H1 (cell line): Measurements from ENCODE around the gene ZNF407. TPM values are rescaled to one million over a fixed set of nuclear protein-coding genes. Genes with fewer than 3 reads are reported as not detected.

Source experiments
- CTCF ChIA-PET: fragments of 300-600 bp; sonication (Branson Sonifier 250); formaldehyde crosslinking; loops from one replicate; lab custom pipeline; 2021; ENCODE audit not compliant: partially characterized antibody; lab: Charles Lee
- POLR2A ChIA-PET: fragments of 300-600 bp; sonication (Branson Sonifier 250); formaldehyde crosslinking; loops from one replicate; lab custom pipeline; 2021; ENCODE audit warnings: inconsistent platforms; ENCODE audit not compliant: partially characterized antibody; lab: Charles Lee
- DNase-seq, 2 experiments: peaks; one replicate each; pipeline versions ENCODE4 v3.0.0 to v3.0.0-alpha.2; 2010 to 2022; ENCODE audit warnings: low spot score in 2 of 2, low read depth in 1 of 2, mixed read lengths in 1 of 2
- FAIRE-seq: peaks from 2 replicates; lab custom pipeline; 2011; peaks lifted over from hg19 to GRCh38; lab: Jason Lieb, UNC
- H2AFZ ChIP-seq: 2 replicates; pipeline ENCODE4 v1.8.1; 2012; ENCODE audit warnings: low read length, inconsistent platforms
- H2AK5ac ChIP-seq: 2 replicates; pipeline ENCODE4 v1.6.1; 2013; ENCODE audit warnings: low read depth, low read length
- H2BK120ac ChIP-seq: replicated peaks from 2 replicates; pipeline ENCODE3; 2013; ENCODE audit warnings: low read depth, low read length, inconsistent platforms
- H2BK12ac ChIP-seq: 2 replicates; pipeline ENCODE4 v1.6.1; 2013; ENCODE audit warnings: low read depth, low read length
- H2BK15ac ChIP-seq: 2 replicates; pipeline ENCODE4 v1.6.1; 2013; ENCODE audit warnings: low read length
- H2BK20ac ChIP-seq: 2 replicates; pipeline ENCODE4 v1.6.1; 2013; ENCODE audit warnings: low read length
- H2BK5ac ChIP-seq: 2 replicates; pipeline ENCODE4 v1.6.1; 2013; ENCODE audit warnings: low read depth, low read length
- H3K14ac ChIP-seq: 2 replicates; pipeline ENCODE4 v1.6.1; 2013; ENCODE audit warnings: inconsistent platforms; ENCODE audit not compliant: insufficient read length
- H3K18ac ChIP-seq: 2 replicates; pipeline ENCODE4 v1.6.1; 2013; ENCODE audit warnings: low read length; ENCODE audit errors: extremely low read depth
- H3K23ac ChIP-seq: 2 replicates; pipeline ENCODE4 v1.6.1; 2013; ENCODE audit warnings: inconsistent platforms; ENCODE audit not compliant: insufficient read length
- H3K23me2 ChIP-seq: 2 replicates; pipeline ENCODE4 v1.6.1; 2013; ENCODE audit warnings: low read depth, low read length
- H3K27ac ChIP-seq: 2 replicates; pipeline ENCODE4 v1.6.1; 2011; ENCODE audit warnings: low read depth, low read length, inconsistent platforms
- H3K27me3 ChIP-seq, 4 experiments: replicated peaks in 1 of 4; 1 replicate in 1 of 4; 2 replicates in 3 of 4; pipeline versions ENCODE4 v1.6.1 to v1.8.1; 2011 to 2013; ENCODE audit warnings: low read length in 3 of 4, mild to moderate bottlenecking in 3 of 4, inconsistent platforms in 2 of 4, mixed read lengths in 2 of 4, moderate library complexity in 1 of 4; ENCODE audit not compliant: control insufficient read depth in 3 of 4, insufficient read depth in 3 of 4; ENCODE audit errors: extremely low read depth in 1 of 4
- H3K36me3 ChIP-seq, 4 experiments: 2 replicates each; pipeline versions ENCODE4 v1.6.1 to v1.8.1; 2011 to 2013; ENCODE audit warnings: mild to moderate bottlenecking in 4 of 4, low read length in 3 of 4, moderate library complexity in 2 of 4, control low read depth in 1 of 4, inconsistent platforms in 1 of 4; ENCODE audit not compliant: insufficient read depth in 4 of 4, control insufficient read depth in 2 of 4
- H3K4ac ChIP-seq: replicated peaks from 2 replicates; pipeline ENCODE3; 2013; ENCODE audit warnings: low read length, low read depth, mixed read lengths, inconsistent platforms; ENCODE audit not compliant: insufficient read length
- H3K4me1 ChIP-seq, 4 experiments: replicated peaks in 1 of 4; 1 replicate in 1 of 4; 2 replicates in 3 of 4; pipeline versions ENCODE4 v1.6.1 to v1.8.1; 2011 to 2013; ENCODE audit warnings: low read length in 3 of 4, inconsistent platforms in 2 of 4, mixed read lengths in 1 of 4; ENCODE audit not compliant: insufficient read depth in 4 of 4, control insufficient read depth in 3 of 4
- H3K4me2 ChIP-seq, 2 experiments: 2 replicates each; pipeline versions ENCODE4 v1.6.1 to v1.8.1; 2011 to 2013; ENCODE audit warnings: low read depth in 2 of 2, low read length in 2 of 2, control low read depth in 1 of 2, inconsistent platforms in 1 of 2, mild to moderate bottlenecking in 1 of 2; ENCODE audit not compliant: insufficient read depth in 1 of 2
- H3K4me3 ChIP-seq, 4 experiments: fragments of 200-600, 300-600 bp in 1 of 4; sonication (generic), shearing (Covaris generic), sonication (Bioruptor Twin) in 1 of 4; 2 replicates each; pipeline versions ENCODE4 v1.5.1 to v1.8.1; 2011 to 2016; ENCODE audit warnings: low read length in 4 of 4, low read depth in 3 of 4, control low read depth in 2 of 4, inconsistent platforms in 2 of 4, mild to moderate bottlenecking in 2 of 4, mixed read lengths in 1 of 4, moderate library complexity in 1 of 4; ENCODE audit not compliant: insufficient read depth in 2 of 4; ENCODE audit errors: extremely low read depth in 1 of 4
- H3K56ac ChIP-seq: replicated peaks from 2 replicates; pipeline ENCODE3; 2013; ENCODE audit warnings: low read depth, mild to moderate bottlenecking, mixed read lengths, low read length, inconsistent platforms; ENCODE audit not compliant: insufficient read length
- H3K79me1 ChIP-seq: 2 replicates; pipeline ENCODE4 v1.6.1; 2013; ENCODE audit warnings: low read depth, low read length, control low read depth
- H3K79me2 ChIP-seq, 2 experiments: 2 replicates each; pipeline versions ENCODE4 v1.6.1 to v1.8.1; 2012 to 2013; ENCODE audit warnings: low read length in 2 of 2, mild to moderate bottlenecking in 2 of 2, inconsistent platforms in 1 of 2; ENCODE audit not compliant: insufficient read depth in 2 of 2, control insufficient read depth in 1 of 2
- H3K9ac ChIP-seq, 4 experiments: replicated peaks in 1 of 4; 1 replicate in 1 of 4; 2 replicates in 3 of 4; pipeline versions ENCODE4 v1.6.1 to v1.8.1; 2011 to 2013; ENCODE audit warnings: low read depth in 3 of 4, low read length in 3 of 4, control low read depth in 2 of 4, mild to moderate bottlenecking in 2 of 4, moderate library complexity in 2 of 4, inconsistent platforms in 1 of 4; ENCODE audit errors: extremely low read depth in 1 of 4
- H3K9me3 ChIP-seq, 2 experiments: 2 replicates each; pipeline versions ENCODE4 v1.6.1 to v1.8.1; 2012 to 2013; ENCODE audit warnings: mild to moderate bottlenecking in 2 of 2, moderate library complexity in 2 of 2, control low read depth in 1 of 2, inconsistent platforms in 1 of 2, low read depth in 1 of 2, low read length in 1 of 2, mixed read lengths in 1 of 2; ENCODE audit not compliant: insufficient read depth in 2 of 2
- H4K20me1 ChIP-seq, 2 experiments: replicated peaks in 1 of 2; 2 replicates each; pipeline versions ENCODE3 to v1.8.1; 2011 to 2013; ENCODE audit warnings: inconsistent platforms in 2 of 2, low read length in 2 of 2, mild to moderate bottlenecking in 1 of 2; ENCODE audit not compliant: insufficient read depth in 2 of 2, control insufficient read depth in 1 of 2
- H4K5ac ChIP-seq: 2 replicates; pipeline ENCODE4 v1.6.1; 2013; ENCODE audit warnings: low read length, low read depth, mixed read lengths, inconsistent platforms; ENCODE audit not compliant: insufficient read length
- H4K8ac ChIP-seq: 2 replicates; pipeline ENCODE4 v1.8.0; 2013; ENCODE audit warnings: mild to moderate bottlenecking, moderate library complexity, low read length, inconsistent platforms; ENCODE audit not compliant: insufficient read depth; ENCODE audit errors: extremely low read depth
- H4K91ac ChIP-seq: replicated peaks from 2 replicates; pipeline ENCODE3; 2013; ENCODE audit warnings: low read length, mixed read lengths, inconsistent platforms; ENCODE audit not compliant: insufficient read length
- BRCA1 ChIP-seq: IDR thresholded peaks from 2 replicates; pipeline ENCODE4 v1.6.1; 2012; ENCODE audit warnings: low read depth, low read length, improper control_type of control experiment
- KDM5A ChIP-seq: fragments of 200-600 bp; IDR thresholded peaks from 2 replicates; pipeline ENCODE4 v1.7.1; 2012; ENCODE audit warnings: mild to moderate bottlenecking, low read length, inconsistent platforms, mixed read lengths
- NRF1 ChIP-seq: IDR thresholded peaks from 2 replicates; pipeline ENCODE4 v1.6.1; 2011; ENCODE audit warnings: mild to moderate bottlenecking, low read depth, low read length, improper control_type of control experiment
- SAP30 ChIP-seq: fragments of 300-600 bp; sonication (generic); IDR thresholded peaks from 2 replicates; pipeline ENCODE4 v1.7.1; 2012; ENCODE audit warnings: low read length, moderate library complexity, mild to moderate bottlenecking, inconsistent platforms; ENCODE audit not compliant: insufficient read depth, insufficient replicate concordance
- WGBS, 2 experiments: shearing (Covaris generic) in 1 of 2; methylation state at CpG; one replicate each; pipeline versions ENCODE4 v1.1.6 to v1.1.7; 2013 to 2015; ENCODE audit warnings: low lambda C conversion rate in 2 of 2, mixed read lengths in 2 of 2, inconsistent platforms in 1 of 2, low coverage in 1 of 2, missing lambda C conversion rate in 1 of 2; ENCODE audit not compliant: insufficient replicate concordance in 2 of 2, insufficient coverage in 1 of 2, insufficient read length in 1 of 2; ENCODE audit errors: extremely low coverage in 1 of 2, missing lambda C conversion rate in 1 of 2; 5-methylcytosine and 5-hydroxymethylcytosine counted together
- polyA plus RNA-seq, 7 experiments: library from polyadenylated mRNA; depleted of rRNA in 3 of 7; stranded (reverse) in 5 of 7; unstranded in 2 of 7; fragments of >200 nt in 5 of 7; fragments of 200-250 nt in 2 of 7; gene quantifications; 1 replicate in 5 of 7; 2 replicates in 1 of 7; 4 replicates in 1 of 7; pipeline versions ENCODE4 v1.2.1 to v1.2.3, GENCODE V29; 2011 to 2013; ENCODE audit warnings: missing spikeins in 2 of 7, mixed read lengths in 2 of 7
- total RNA-seq: library from RNA; stranded (reverse); fragmentation: NEBNext Ultra II Directional; extraction: Animal tissue kit (Norgen Biotek cat#: 25700); gene quantifications from 2 replicates; pipeline ENCODE4 v1.2.1, GENCODE V29; 2021

The ZNF407 gene
- total and polyA plus RNA-seq, 2 of the 8 experiments (the other 6 are each of a cell fraction or from before 2014, with no cell fraction given): 1.5 to 6.8 TPM

- WGBS, 2 experiments: 94% methylated on average over 5 of the region's 5 CpGs; no CpG with 5 or more reads in 1 of the 2 experiments
Observed at GRCh38 chr18:75083131-75083530, 485.5 kb downstream of the ZNF407 start.

More at GRCh38 chr18:75083131-75083530, 485.5 kb downstream of the ZNF407 start:
- no peak overlapping the region for H3K23ac ChIP-seq
- H4K91ac ChIP-seq: no peak overlapping the region
- H2BK120ac ChIP-seq: no peak overlapping the region
- no peak overlapping the region for H3K4ac ChIP-seq
- no peaks in the 10 kb centered on the region for H3K23me2 ChIP-seq
- H2AFZ ChIP-seq: no peak overlapping the region
- H4K8ac ChIP-seq: no peak overlapping the region
- H3K14ac ChIP-seq: no peak overlapping the region
- H2AK5ac ChIP-seq: no peak overlapping the region
- H2BK15ac ChIP-seq: no peak overlapping the region
- DNase-seq (peak in 1 of 2 experiments; percentile 7), FAIRE-seq (no peak)
- no peak overlapping the region for H3K56ac ChIP-seq
- no peak overlapping the region for H3K4me2 ChIP-seq
- CTCF ChIA-PET: no interaction called here
- POLR2A ChIA-PET: no interaction called here
- H3K27me3 ChIP-seq: no peaks in the 10 kb centered on the region
- TF ChIP-seq SAP30 (no peak), BRCA1 (no peak), KDM5A (no peak), NRF1 (no peak)
- H3K9me3 ChIP-seq: peaks cover 13 to 16% of the 10 kb centered on the region in 2 experiments
- H3K4me1 ChIP-seq: no peaks in the 10 kb centered on the region
- no peak overlapping the region for H3K4me3 ChIP-seq
- H3K36me3 ChIP-seq: no peaks in the 10 kb centered on the region
- no peak overlapping the region for H3K27ac ChIP-seq
- H4K5ac ChIP-seq: no peak overlapping the region
- H3K79me2 ChIP-seq: no peaks in the 10 kb centered on the region
- H3K9ac ChIP-seq: no peak overlapping the region
- no peaks in the 10 kb centered on the region for H3K79me1 ChIP-seq
- no peak overlapping the region for H2BK20ac ChIP-seq
- no peaks in the 10 kb centered on the region for H4K20me1 ChIP-seq
- no peak overlapping the region for H2BK5ac ChIP-seq
- no peak overlapping the region for H3K18ac ChIP-seq
- no peak overlapping the region for H2BK12ac ChIP-seq
